HepG2 (cell line): Measurements from ENCODE around the gene SP6. TPM values are rescaled to one million over a fixed set of nuclear protein-coding genes. Genes with fewer than 3 reads are reported as not detected.

Experiments
- ARID3A ChIP-seq: IDR thresholded peaks from 2 replicates; pipeline ENCODE4 v1.6.1; 2012; ENCODE audit warnings: low read depth, low read length, improper control_type of control experiment
- DDIT3 ChIP-seq: sonication (generic); formaldehyde crosslinking; IDR thresholded peaks from 2 replicates; pipeline ENCODE4 v1.4.0; 2020; ENCODE audit warnings: mild to moderate bottlenecking, missing genetic modification reagents
- LRRFIP1 ChIP-seq: sonication (generic); formaldehyde crosslinking; conservative IDR thresholded peaks from 2 replicates; pipeline ENCODE4 v1.4.0; 2020; ENCODE audit warnings: missing genetic modification reagents
- NFE2L2 ChIP-seq: fragments of 150-350 bp; IDR thresholded peaks from 2 replicates; pipeline ENCODE4 v1.6.1; 2014; ENCODE audit warnings: low read length
- POLR2A ChIP-seq, 2 experiments: IDR thresholded peaks; 2 replicates each; pipeline ENCODE4 v1.6.1; 2011; ENCODE audit warnings: low read depth in 2 of 2, low read length in 2 of 2, mild to moderate bottlenecking in 1 of 2, moderate library complexity in 1 of 2; ENCODE audit not compliant: insufficient read depth in 1 of 2
- RERE ChIP-seq: IDR thresholded peaks from 2 replicates; pipeline ENCODE4 v1.6.1; 2016; ENCODE audit warnings: low read depth, missing genetic modification reagents, missing compliant biosample characterization
- REST ChIP-seq, 2 experiments: IDR thresholded peaks; 2 replicates each; pipeline ENCODE4 v1.6.1; 2011 to 2012; ENCODE audit warnings: low read length in 2 of 2, borderline replicate concordance in 1 of 2, low read depth in 1 of 2, mild to moderate bottlenecking in 1 of 2, moderate library complexity in 1 of 2
- RFX1 ChIP-seq: fragments of 450-650 bp; IDR thresholded peaks from 2 replicates; pipeline ENCODE4 v1.6.1; 2017
- RFXANK ChIP-seq: IDR thresholded peaks from 2 replicates; pipeline ENCODE4 v1.6.1; 2016
- TFAP4 ChIP-seq: sonication (generic); IDR thresholded peaks from 2 replicates; pipeline ENCODE4 v1.6.1; 2016; ENCODE audit warnings: low read depth, borderline replicate concordance
- ZXDC ChIP-seq: sonication (generic); formaldehyde crosslinking; IDR thresholded peaks from 2 replicates; pipeline ENCODE4 v1.5.0; 2020; ENCODE audit warnings: mild to moderate bottlenecking, missing genetic modification reagents
- polyA plus RNA-seq, 8 experiments: library from polyadenylated mRNA; depleted of rRNA in 3 of 8; stranded (reverse) in 7 of 8; unstranded in 1 of 8; fragments of >200 nt; fragmentation: Illumina TruSeq in 4 of 8; extraction: Trizol in 4 of 8; gene quantifications; 2 replicates each; pipeline versions ENCODE4 v1.2.1 to v1.2.3, GENCODE V29; 2011 to 2016; ENCODE audit warnings: low read depth in 4 of 8, missing spikeins in 1 of 8, mixed read lengths in 1 of 8; ENCODE audit not compliant: insufficient read depth in 1 of 8
- total RNA-seq, 5 experiments: library from RNA; depleted of rRNA; stranded (reverse); fragments of >200 nt; fragmentation: Illumina TruSeq; extraction: Trizol; gene quantifications; 2 replicates each; pipeline ENCODE4 v1.2.3, GENCODE V29; 2016; ENCODE audit warnings: low read depth in 1 of 5

SP6 gene
- total and polyA plus RNA-seq, 2 of the 13 experiments (the other 11 are each of a cell fraction or from before 2014, with no cell fraction given) = 0.07 TPM

GRCh38 chr17:47895347-47895855 is 44.4 kb upstream of the SP6 start (continued):
- TF ChIP-seq RERE (no peak), RFXANK (CRISPR knock-in tag) (no peak), REST (IDR thresholded peaks at IDR 0.05; ENCODE audit: borderline replicate concordance in 1 of 2, low read depth in 1 of 2, low read length in 2 of 2) (peak in 1 of 2 experiments; percentile 70; a peak in 1 of 4 replicates), RFX1 (no peak), LRRFIP1 (CRISPR knock-in tag) (no peak), ZXDC (CRISPR knock-in tag) (no peak), ARID3A (peak; percentile 26; the same call in 1 of the 2 replicates), TFAP4 (no peak), NFE2L2 (no peak), POLR2A (IDR thresholded peaks at IDR 0.05; ENCODE audit: insufficient read depth in 1 of 2, low read depth in 2 of 2, low read length in 2 of 2) (peak; percentile 99), DDIT3 (0 out of 2 replicates have a peak, but pooled peaks have one; percentile 75)
